Measurements from ENCODE around the gene PHACTR3.

DNA sequence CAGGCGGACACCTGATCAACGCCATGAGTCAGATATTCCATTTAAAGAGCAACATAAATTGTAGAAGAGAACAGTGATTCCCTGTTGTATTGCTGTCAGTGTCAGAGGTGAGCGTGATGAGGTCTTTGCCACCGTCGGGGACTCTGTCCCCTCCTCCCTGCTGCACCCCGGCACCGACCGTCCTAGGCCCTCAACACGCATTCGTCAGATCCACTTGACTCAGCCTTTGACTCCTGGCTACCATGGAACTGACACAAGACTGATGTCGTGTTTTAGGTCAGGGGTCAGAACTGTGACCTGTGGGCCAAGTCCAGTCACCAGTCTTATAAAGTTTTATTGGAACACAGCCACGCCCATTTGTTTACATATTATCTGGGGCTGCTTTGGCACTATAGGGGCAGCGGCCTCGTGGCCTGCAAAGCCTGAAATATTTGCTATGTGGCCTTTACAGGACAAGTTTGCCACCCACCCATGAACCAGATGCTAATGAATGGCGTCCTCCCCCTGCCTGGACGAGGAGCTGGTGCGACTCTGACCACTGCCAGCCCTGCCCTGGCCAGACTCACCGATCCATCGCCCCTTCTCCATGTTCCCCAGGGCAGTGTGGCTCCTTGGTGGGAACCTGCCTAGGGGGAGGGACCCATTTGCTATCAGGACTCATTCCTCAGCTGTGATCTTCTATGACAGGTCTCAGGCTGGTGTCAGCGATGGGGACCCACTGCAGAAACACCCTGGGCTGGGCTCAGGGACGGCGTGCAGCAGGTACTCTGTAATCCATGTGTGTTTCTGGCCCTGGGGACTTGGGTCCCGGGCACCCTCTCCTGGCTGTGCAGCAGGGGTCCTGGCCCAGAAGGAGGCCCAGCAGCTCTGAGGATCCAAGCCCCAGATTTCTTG, 37.5 kb upstream of the PHACTR3 start:
- TF ChIP-seq POLR2AphosphoS5 (IDR thresholded peaks at IDR 0.05) (no peak), POLR2A (IDR thresholded peaks at IDR 0.05) (no peak)
- TF ChIP-seq, protein P1, sequence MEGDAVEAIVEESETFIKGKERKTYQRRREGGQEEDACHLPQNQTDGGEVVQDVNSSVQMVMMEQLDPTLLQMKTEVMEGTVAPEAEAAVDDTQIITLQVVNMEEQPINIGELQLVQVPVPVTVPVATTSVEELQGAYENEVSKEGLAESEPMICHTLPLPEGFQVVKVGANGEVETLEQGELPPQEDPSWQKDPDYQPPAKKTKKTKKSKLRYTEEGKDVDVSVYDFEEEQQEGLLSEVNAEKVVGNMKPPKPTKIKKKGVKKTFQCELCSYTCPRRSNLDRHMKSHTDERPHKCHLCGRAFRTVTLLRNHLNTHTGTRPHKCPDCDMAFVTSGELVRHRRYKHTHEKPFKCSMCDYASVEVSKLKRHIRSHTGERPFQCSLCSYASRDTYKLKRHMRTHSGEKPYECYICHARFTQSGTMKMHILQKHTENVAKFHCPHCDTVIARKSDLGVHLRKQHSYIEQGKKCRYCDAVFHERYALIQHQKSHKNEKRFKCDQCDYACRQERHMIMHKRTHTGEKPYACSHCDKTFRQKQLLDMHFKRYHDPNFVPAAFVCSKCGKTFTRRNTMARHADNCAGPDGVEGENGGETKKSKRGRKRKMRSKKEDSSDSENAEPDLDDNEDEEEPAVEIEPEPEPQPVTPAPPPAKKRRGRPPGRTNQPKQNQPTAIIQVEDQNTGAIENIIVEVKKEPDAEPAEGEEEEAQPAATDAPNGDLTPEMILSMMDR (IDR thresholded peaks at IDR 0.05), result no peak

Measured in suprapubic skin (tissue), 4 donors.